H1 (cell line): ENCODE measurements around the gene AP1S1.

Experiments
- HDAC6 ChIP-seq: IDR thresholded peaks from one replicate; pipeline ENCODE4 v1.7.1; 2012; ENCODE audit warnings: low read depth, mild to moderate bottlenecking, inconsistent platforms, low read length, moderate library complexity
- MAX ChIP-seq: IDR thresholded peaks from 2 replicates; pipeline ENCODE4 v1.6.1; 2012; ENCODE audit warnings: inconsistent platforms
- RAD21 ChIP-seq, 2 experiments: IDR thresholded peaks in 1 of 2; conservative IDR thresholded peaks in 1 of 2; 2 replicates each; pipeline ENCODE4 v1.6.1; 2011; ENCODE audit warnings: low read depth in 2 of 2, low read length in 2 of 2, improper control_type of control experiment in 1 of 2, inconsistent platforms in 1 of 2, mild to moderate bottlenecking in 1 of 2, moderate library complexity in 1 of 2

DNA sequence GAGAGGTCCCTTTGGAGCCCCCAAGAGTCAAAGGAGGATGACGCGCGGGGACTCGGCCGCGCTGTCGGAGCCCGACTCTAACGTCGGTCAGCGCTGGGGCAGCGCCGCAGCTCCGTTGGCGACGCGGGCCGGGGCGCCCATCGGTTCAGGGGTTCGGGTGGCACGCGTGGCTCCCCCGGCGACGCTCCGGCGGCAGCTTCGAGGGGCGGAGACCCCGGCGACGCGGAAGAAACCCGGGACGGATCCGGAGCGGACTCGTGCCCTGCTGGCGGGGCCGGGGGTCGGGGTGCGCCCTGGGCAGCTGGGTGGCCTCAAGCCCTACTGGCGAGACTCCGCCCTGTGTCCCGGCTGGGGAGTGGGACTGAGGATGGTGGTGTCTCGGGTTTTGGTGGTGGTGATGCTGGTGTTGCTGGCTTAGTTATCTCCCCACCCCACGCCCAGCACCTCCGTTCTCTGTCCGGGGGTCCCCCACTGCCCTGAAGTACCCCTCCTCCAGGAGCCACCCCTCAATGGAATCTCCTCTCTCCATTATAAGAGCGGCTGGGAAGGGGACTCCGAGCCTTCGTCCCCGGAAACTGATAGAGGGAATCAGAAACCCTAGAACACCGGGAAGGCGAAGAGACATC lies 26.0 kb downstream of the AP1S1 start, which contains the start of gene NAT16:
- peak; percentile 87 for TF ChIP-seq MAX
- TF ChIP-seq RAD21 (IDR thresholded peaks at IDR 0.05 in 1 of 2, conservative IDR thresholded peaks at IDR 0.05 in 1 of 2; ENCODE audit: low read depth in 2 of 2, low read length in 2 of 2), result no peak
- no peak for TF ChIP-seq HDAC6
